HepG2 (cell line): ENCODE data around the gene PAXX. TPM values are rescaled to one million over a fixed set of nuclear protein-coding genes. Genes with fewer than 3 reads are reported as not detected.

Experiments
- CEBPB ChIP-seq: IDR thresholded peaks from 2 replicates; pipeline ENCODE4 v1.6.1; 2011; ENCODE audit warnings: low read depth, low read length, improper control_type of control experiment, borderline replicate concordance
- CEBPG ChIP-seq: IDR thresholded peaks from 2 replicates; pipeline ENCODE4 v1.6.1; 2016
- FOXA1 ChIP-seq, 2 experiments: fragments of 450-650 bp in 1 of 2; sonication (generic) in 1 of 2; formaldehyde crosslinking in 1 of 2; IDR thresholded peaks; 2 replicates each; pipeline versions ENCODE4 v1.4.0 to v1.6.1; 2016 to 2020; ENCODE audit warnings: missing genetic modification reagents in 1 of 2
- FOXA3 ChIP-seq: IDR thresholded peaks from 2 replicates; pipeline ENCODE4 v1.6.1; 2016; ENCODE audit warnings: missing genetic modification reagents, missing compliant biosample characterization
- HNRNPL ChIP-seq: fragments of 200-400 bp; formaldehyde crosslinking; IDR thresholded peaks from 2 replicates; pipeline ENCODE4 v1.6.1; 2017; ENCODE audit warnings: mild to moderate bottlenecking, low read depth, low read length
- MYC ChIP-seq: sonication (generic); formaldehyde crosslinking; IDR thresholded peaks from 2 replicates; pipeline ENCODE4 v1.9.0; 2021; ENCODE audit warnings: missing genetic modification reagents, borderline replicate concordance
- POLR2A ChIP-seq, 2 experiments: IDR thresholded peaks; 2 replicates each; pipeline ENCODE4 v1.6.1; 2011; ENCODE audit warnings: low read depth in 2 of 2, low read length in 2 of 2, mild to moderate bottlenecking in 1 of 2, moderate library complexity in 1 of 2; ENCODE audit not compliant: insufficient read depth in 1 of 2
- POLR2AphosphoS5 ChIP-seq: IDR thresholded peaks from 2 replicates; pipeline ENCODE4 v1.6.1; 2012; ENCODE audit warnings: low read depth, low read length
- RXRA ChIP-seq: sonication (generic); formaldehyde crosslinking; IDR thresholded peaks from 2 replicates; pipeline ENCODE4 v1.5.1; 2020; ENCODE audit warnings: missing genetic modification reagents
- TCF7 ChIP-seq: sonication (generic); IDR thresholded peaks from 2 replicates; pipeline ENCODE4 v1.6.1; 2016; ENCODE audit warnings: antibody characterized with exemption, low read depth
- ZNF12 ChIP-seq: sonication (generic); formaldehyde crosslinking; IDR thresholded peaks from 2 replicates; pipeline ENCODE4 v1.5.0; 2020; ENCODE audit warnings: missing genetic modification reagents
- ZNF20 ChIP-seq: sonication (generic); formaldehyde crosslinking; IDR thresholded peaks from 2 replicates; pipeline ENCODE4 v1.4.0; 2020; ENCODE audit warnings: mild to moderate bottlenecking, moderate library complexity, missing genetic modification reagents
- ZNF24 ChIP-seq: fragments of 450-650 bp; IDR thresholded peaks from 2 replicates; pipeline ENCODE4 v1.6.1; 2017; ENCODE audit warnings: antibody characterized with exemption, mild to moderate bottlenecking
- ZNF333 ChIP-seq: sonication (generic); formaldehyde crosslinking; IDR thresholded peaks from 2 replicates; pipeline ENCODE4 v1.4.0; 2020; ENCODE audit warnings: mild to moderate bottlenecking, missing genetic modification reagents, borderline replicate concordance
- ZNF367 ChIP-seq: sonication (generic); formaldehyde crosslinking; IDR thresholded peaks from 2 replicates; pipeline ENCODE4 v1.4.0; 2020; ENCODE audit warnings: missing genetic modification reagents, borderline replicate concordance
- ZNF720 ChIP-seq: sonication (generic); formaldehyde crosslinking; IDR thresholded peaks from 2 replicates; pipeline ENCODE4 v1.4.0; 2020; ENCODE audit warnings: missing genetic modification reagents
- ZSCAN25 ChIP-seq: sonication (generic); formaldehyde crosslinking; IDR thresholded peaks from 2 replicates; pipeline ENCODE4 v1.8.0; 2022; ENCODE audit warnings: mild to moderate bottlenecking, missing genetic modification reagents
- polyA plus RNA-seq, 8 experiments: library from polyadenylated mRNA; depleted of rRNA in 3 of 8; stranded (reverse) in 7 of 8; unstranded in 1 of 8; fragments of >200 nt; fragmentation: Illumina TruSeq in 4 of 8; extraction: Trizol in 4 of 8; gene quantifications; 2 replicates each; pipeline versions ENCODE4 v1.2.1 to v1.2.3, GENCODE V29; 2011 to 2016; ENCODE audit warnings: low read depth in 4 of 8, missing spikeins in 1 of 8, mixed read lengths in 1 of 8; ENCODE audit not compliant: insufficient read depth in 1 of 8
- total RNA-seq, 5 experiments: library from RNA; depleted of rRNA; stranded (reverse); fragments of >200 nt; fragmentation: Illumina TruSeq; extraction: Trizol; gene quantifications; 2 replicates each; pipeline ENCODE4 v1.2.3, GENCODE V29; 2016; ENCODE audit warnings: low read depth in 1 of 5
- TF ChIP-seq, protein P1 (sequence below): sonication (generic); formaldehyde crosslinking; IDR thresholded peaks from 2 replicates; pipeline ENCODE4 v1.5.1; 2020; ENCODE audit warnings: mild to moderate bottlenecking, missing genetic modification reagents, moderate library complexity
- TF ChIP-seq, protein P2 (sequence below): IDR thresholded peaks from 2 replicates; pipeline ENCODE4 v1.6.1; 2016; ENCODE audit warnings: low read depth, control low read depth
- TF ChIP-seq, protein P3 (sequence below): sonication (generic); formaldehyde crosslinking; IDR thresholded peaks from 2 replicates; pipeline ENCODE4 v1.5.0; 2020; ENCODE audit warnings: mild to moderate bottlenecking, missing genetic modification reagents, borderline replicate concordance
- TF ChIP-seq, protein P4 (sequence below): sonication (generic); formaldehyde crosslinking; IDR thresholded peaks from 2 replicates; pipeline ENCODE4 v1.8.0; 2022; ENCODE audit warnings: mild to moderate bottlenecking, missing genetic modification reagents, moderate library complexity

PAXX gene
- total and polyA plus RNA-seq, 2 of the 13 experiments (the other 11 are each of a cell fraction or from before 2014, with no cell fraction given): 14.0 to 31.9 TPM

DNA sequence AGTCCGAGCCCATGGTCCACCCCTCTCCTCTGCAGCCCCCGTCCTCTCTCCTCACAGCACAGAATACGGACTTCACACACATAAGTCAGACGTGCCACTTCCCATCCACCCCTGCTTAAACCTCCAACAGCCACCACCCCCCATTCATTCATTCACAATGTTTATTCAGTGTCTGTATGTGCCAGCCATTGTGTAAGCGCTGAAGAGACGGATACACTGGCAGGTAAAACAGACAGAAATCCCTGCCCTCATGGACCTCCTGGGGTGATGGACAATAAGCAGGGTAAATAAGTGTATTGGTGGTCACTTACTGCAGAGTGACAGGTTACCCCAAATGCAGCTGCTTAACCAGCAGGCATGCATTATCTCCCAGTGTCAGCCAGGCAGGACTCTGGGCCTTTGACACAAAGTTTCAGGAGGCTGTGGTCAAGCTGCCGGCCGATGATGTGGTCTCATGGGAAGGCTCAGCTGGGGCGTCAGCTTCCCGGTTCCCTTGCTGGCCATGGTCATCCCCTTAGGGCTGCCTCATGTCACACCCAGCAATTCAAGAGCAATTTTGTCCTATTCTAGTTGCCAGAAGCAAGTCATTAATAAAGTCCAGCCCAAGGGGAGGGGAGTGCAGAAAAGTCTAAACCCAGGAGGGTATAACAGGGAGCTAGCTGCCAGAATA is 1.8 kb upstream of the PAXX start (continued):
- TF ChIP-seq, protein P1, sequence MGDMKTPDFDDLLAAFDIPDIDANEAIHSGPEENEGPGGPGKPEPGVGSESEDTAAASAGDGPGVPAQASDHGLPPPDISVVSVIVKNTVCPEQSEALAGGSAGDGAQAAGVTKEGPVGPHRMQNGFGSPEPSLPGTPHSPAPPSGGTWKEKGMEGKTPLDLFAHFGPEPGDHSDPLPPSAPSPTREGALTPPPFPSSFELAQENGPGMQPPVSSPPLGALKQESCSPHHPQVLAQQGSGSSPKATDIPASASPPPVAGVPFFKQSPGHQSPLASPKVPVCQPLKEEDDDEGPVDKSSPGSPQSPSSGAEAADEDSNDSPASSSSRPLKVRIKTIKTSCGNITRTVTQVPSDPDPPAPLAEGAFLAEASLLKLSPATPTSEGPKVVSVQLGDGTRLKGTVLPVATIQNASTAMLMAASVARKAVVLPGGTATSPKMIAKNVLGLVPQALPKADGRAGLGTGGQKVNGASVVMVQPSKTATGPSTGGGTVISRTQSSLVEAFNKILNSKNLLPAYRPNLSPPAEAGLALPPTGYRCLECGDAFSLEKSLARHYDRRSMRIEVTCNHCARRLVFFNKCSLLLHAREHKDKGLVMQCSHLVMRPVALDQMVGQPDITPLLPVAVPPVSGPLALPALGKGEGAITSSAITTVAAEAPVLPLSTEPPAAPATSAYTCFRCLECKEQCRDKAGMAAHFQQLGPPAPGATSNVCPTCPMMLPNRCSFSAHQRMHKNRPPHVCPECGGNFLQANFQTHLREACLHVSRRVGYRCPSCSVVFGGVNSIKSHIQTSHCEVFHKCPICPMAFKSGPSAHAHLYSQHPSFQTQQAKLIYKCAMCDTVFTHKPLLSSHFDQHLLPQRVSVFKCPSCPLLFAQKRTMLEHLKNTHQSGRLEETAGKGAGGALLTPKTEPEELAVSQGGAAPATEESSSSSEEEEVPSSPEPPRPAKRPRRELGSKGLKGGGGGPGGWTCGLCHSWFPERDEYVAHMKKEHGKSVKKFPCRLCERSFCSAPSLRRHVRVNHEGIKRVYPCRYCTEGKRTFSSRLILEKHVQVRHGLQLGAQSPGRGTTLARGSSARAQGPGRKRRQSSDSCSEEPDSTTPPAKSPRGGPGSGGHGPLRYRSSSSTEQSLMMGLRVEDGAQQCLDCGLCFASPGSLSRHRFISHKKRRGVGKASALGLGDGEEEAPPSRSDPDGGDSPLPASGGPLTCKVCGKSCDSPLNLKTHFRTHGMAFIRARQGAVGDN (CRISPR knock-in tag): 0 out of 2 replicates have a peak, but pooled peaks have one; percentile 16
- TF ChIP-seq CEBPB (no peak), ZSCAN25 (CRISPR knock-in tag) (0 out of 2 replicates have a peak, but pooled peaks have one; percentile 43), MYC (CRISPR knock-in tag) (no peak), ZNF20 (no peak), POLR2A (IDR thresholded peaks at IDR 0.05; ENCODE audit: insufficient read depth in 1 of 2, low read depth in 2 of 2, low read length in 2 of 2) (no peak), FOXA1 (IDR thresholded peaks at IDR 0.05) (no peak), FOXA1 (CRISPR knock-in tag; IDR thresholded peaks at IDR 0.05) (0 out of 2 replicates have a peak, but pooled peaks have one; percentile 16), ZNF367 (CRISPR knock-in tag) (no peak), ZNF24 (peak; percentile 78; the same call in 1 of the 2 replicates), ZNF333 (CRISPR knock-in tag) (no peak), POLR2AphosphoS5 (no peak), CEBPG (CRISPR knock-in tag) (peak; percentile 49), RXRA (CRISPR knock-in tag) (peak; percentile 11; the same call in 1 of the 2 replicates), TCF7 (no peak), HNRNPL (no peak), FOXA3 (CRISPR knock-in tag) (peak; percentile 10; the same call in 1 of the 2 replicates), ZNF12 (CRISPR knock-in tag) (peak; percentile 35; the same call in 1 of the 2 replicates), ZNF720 (CRISPR knock-in tag) (no peak)
- TF ChIP-seq, protein P2, sequence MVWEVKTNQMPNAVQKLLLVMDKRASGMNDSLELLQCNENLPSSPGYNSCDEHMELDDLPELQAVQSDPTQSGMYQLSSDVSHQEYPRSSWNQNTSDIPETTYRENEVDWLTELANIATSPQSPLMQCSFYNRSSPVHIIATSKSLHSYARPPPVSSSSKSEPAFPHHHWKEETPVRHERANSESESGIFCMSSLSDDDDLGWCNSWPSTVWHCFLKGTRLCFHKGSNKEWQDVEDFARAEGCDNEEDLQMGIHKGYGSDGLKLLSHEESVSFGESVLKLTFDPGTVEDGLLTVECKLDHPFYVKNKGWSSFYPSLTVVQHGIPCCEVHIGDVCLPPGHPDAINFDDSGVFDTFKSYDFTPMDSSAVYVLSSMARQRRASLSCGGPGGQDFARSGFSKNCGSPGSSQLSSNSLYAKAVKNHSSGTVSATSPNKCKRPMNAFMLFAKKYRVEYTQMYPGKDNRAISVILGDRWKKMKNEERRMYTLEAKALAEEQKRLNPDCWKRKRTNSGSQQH (CRISPR knock-in tag): 0 out of 2 replicates have a peak, but pooled peaks have one; percentile 33
- TF ChIP-seq, protein P3, sequence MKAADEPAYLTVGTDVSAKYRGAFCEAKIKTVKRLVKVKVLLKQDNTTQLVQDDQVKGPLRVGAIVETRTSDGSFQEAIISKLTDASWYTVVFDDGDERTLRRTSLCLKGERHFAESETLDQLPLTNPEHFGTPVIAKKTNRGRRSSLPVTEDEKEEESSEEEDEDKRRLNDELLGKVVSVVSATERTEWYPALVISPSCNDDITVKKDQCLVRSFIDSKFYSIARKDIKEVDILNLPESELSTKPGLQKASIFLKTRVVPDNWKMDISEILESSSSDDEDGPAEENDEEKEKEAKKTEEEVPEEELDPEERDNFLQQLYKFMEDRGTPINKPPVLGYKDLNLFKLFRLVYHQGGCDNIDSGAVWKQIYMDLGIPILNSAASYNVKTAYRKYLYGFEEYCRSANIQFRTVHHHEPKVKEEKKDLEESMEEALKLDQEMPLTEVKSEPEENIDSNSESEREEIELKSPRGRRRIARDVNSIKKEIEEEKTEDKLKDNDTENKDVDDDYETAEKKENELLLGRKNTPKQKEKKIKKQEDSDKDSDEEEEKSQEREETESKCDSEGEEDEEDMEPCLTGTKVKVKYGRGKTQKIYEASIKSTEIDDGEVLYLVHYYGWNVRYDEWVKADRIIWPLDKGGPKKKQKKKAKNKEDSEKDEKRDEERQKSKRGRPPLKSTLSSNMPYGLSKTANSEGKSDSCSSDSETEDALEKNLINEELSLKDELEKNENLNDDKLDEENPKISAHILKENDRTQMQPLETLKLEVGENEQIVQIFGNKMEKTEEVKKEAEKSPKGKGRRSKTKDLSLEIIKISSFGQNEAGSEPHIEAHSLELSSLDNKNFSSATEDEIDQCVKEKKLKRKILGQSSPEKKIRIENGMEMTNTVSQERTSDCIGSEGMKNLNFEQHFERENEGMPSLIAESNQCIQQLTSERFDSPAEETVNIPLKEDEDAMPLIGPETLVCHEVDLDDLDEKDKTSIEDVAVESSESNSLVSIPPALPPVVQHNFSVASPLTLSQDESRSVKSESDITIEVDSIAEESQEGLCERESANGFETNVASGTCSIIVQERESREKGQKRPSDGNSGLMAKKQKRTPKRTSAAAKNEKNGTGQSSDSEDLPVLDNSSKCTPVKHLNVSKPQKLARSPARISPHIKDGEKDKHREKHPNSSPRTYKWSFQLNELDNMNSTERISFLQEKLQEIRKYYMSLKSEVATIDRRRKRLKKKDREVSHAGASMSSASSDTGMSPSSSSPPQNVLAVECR (CRISPR knock-in tag): peak; percentile 38
- TF ChIP-seq, protein P4, sequence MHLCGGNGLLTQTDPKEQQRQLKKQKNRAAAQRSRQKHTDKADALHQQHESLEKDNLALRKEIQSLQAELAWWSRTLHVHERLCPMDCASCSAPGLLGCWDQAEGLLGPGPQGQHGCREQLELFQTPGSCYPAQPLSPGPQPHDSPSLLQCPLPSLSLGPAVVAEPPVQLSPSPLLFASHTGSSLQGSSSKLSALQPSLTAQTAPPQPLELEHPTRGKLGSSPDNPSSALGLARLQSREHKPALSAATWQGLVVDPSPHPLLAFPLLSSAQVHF (CRISPR knock-in tag): no peak
